Left lung (tissue), 10 donors: Measurements from ENCODE around the gene MBTPS1. TPM values are rescaled to one million over a fixed set of nuclear protein-coding genes. Genes with fewer than 3 reads are reported as not detected.

Experiments
- ATAC-seq: fragments of 200-7000 bp; cut with Tn5 transposase; one replicate; pipeline ENCODE4 v1.9.1; 2020; ENCODE audit warnings: moderate library complexity
- DNase-seq, 4 donors: peaks; one replicate each; pipeline ENCODE4 v3.0.0-alpha.2; 2013 to 2020
- H3K27ac ChIP-seq, 2 donors: fragments of 200-600 bp; sonication (generic) in 1 of 2; one replicate each; pipeline versions ENCODE4 v1.5.0 to v1.8.0; 2020 to 2021
- H3K27me3 ChIP-seq, 2 donors: fragments of 200-600 bp; sonication (generic) in 1 of 2; one replicate each; pipeline versions ENCODE4 v1.5.0 to v1.8.0; 2020 to 2021
- H3K36me3 ChIP-seq, 2 donors: fragments of 200-600 bp; sonication (generic) in 1 of 2; one replicate each; pipeline versions ENCODE4 v1.5.0 to v1.8.0; 2020 to 2021
- H3K4me1 ChIP-seq, 2 donors: fragments of 200-600 bp; one replicate each; pipeline ENCODE4 v1.8.0; 2021
- H3K4me3 ChIP-seq, 2 donors: fragments of 200-600 bp; sonication (generic) in 1 of 2; one replicate each; pipeline versions ENCODE4 v1.5.0 to v1.8.0; 2020 to 2021; ENCODE audit warnings: mild to moderate bottlenecking in 1 of 2
- H3K9me3 ChIP-seq, 2 donors: fragments of 200-600 bp; sonication (generic) in 1 of 2; one replicate each; pipeline versions ENCODE4 v1.5.0 to v1.8.0; 2020 to 2021
- CTCF ChIP-seq, 2 donors: fragments of 200-600 bp; sonication (generic) in 1 of 2; IDR thresholded peaks; one replicate each; pipeline versions ENCODE4 v1.5.0 to v1.8.0; 2021; ENCODE audit warnings: antibody characterized with exemption in 2 of 2
- intact Hi-C, 2 donors: fragments of 100-400 bp; cut with DNase I; formaldehyde crosslinking; loops; one replicate each; pipeline versions ENCODE4 v1.11.2 to v1.14.2; 2022
- polyA plus RNA-seq, 6 donors: library from polyadenylated mRNA; unstranded; fragments of 120-200 nt; gene quantifications; one replicate each; pipeline ENCODE4 v1.2.1, GENCODE V29; 2013; ENCODE audit not compliant: insufficient read length in 6 of 6
- total RNA-seq, 2 donors: library from RNA; stranded (reverse); fragmentation: NEBNext Ultra II Directional; extraction: Animal tissue kit (Norgen Biotek cat#: 25700); gene quantifications; one replicate each; pipeline ENCODE4 v1.2.1, GENCODE V29; 2021
- donor health status: DM: no; HTN: yes; CAD: no.
- donor health status: DM: no; HTN: no; CAD: no.

Gene MBTPS1
- total and polyA plus RNA-seq, 8 donors, result 86.4 to 121 (median 116) TPM

GRCh38 chr16:84093120-84093878, 23.4 kb downstream of the MBTPS1 start:
- no peak for TF ChIP-seq CTCF (IDR thresholded peaks at IDR 0.05)
- Histone ChIP-seq H3K27me3 (no peaks in the 10 kb centered on the region), H3K4me3 (no peak overlapping the region), H3K27ac (no peak overlapping the region), H3K9me3 (no peaks in the 10 kb centered on the region), H3K4me1 (peaks cover 0 to 28% of the 10 kb centered on the region in 2 donors), H3K36me3 (peaks cover 0 to 93% of the 10 kb centered on the region in 2 donors)
- intact Hi-C loops, result loop anchor here in 1 of 2 donors (10.0 kb wide), 1 partner anchor 92 kb away; the partner anchor contains the start of gene TAF1C
- ATAC-seq (no peak), DNase-seq (no peak)

GRCh38 chr16:84091460-84091859, 25.3 kb downstream of the MBTPS1 start:
- Histone ChIP-seq H3K27me3 (no peaks in the 10 kb centered on the region), H3K4me3 (no peak overlapping the region), H3K36me3 (peaks cover 0 to 95% of the 10 kb centered on the region in 2 donors), H3K4me1 (peaks cover 0 to 28% of the 10 kb centered on the region in 2 donors), H3K9me3 (no peaks in the 10 kb centered on the region), H3K27ac (no peak overlapping the region)
- ATAC-seq, result no peak
- DNase-seq, result no peak
- no peak for TF ChIP-seq CTCF (IDR thresholded peaks at IDR 0.05)
- intact Hi-C loops, result loop anchor here in 1 of 2 donors (10.0 kb wide), 1 partner anchor 93 kb away; the partner anchor contains the start of gene TAF1C

GRCh38 chr16:84090211-84090610, 26.5 kb downstream of the MBTPS1 start:
- ATAC-seq (no peak), DNase-seq (no peak)
- peaks cover 0 to 33% of the 10 kb centered on the region in 2 donors for H3K4me1 ChIP-seq
- H3K4me3 ChIP-seq, result no peak overlapping the region
- no peaks in the 10 kb centered on the region for H3K27me3 ChIP-seq
- intact Hi-C loops, result loop anchor here in 1 of 2 donors (10.0 kb wide), 1 partner anchor 95 kb away; the partner anchor contains the start of gene TAF1C
- peaks cover 0 to 94% of the 10 kb centered on the region in 2 donors for H3K36me3 ChIP-seq
- TF ChIP-seq CTCF (IDR thresholded peaks at IDR 0.05), result no peak
- no peaks in the 10 kb centered on the region for H3K9me3 ChIP-seq
- no peak overlapping the region for H3K27ac ChIP-seq

GRCh38 chr16:84088695-84089395, 27.9 kb downstream of the MBTPS1 start:
- Histone ChIP-seq H3K4me1 (peaks cover 0 to 39% of the 10 kb centered on the region in 2 donors), H3K27me3 (no peaks in the 10 kb centered on the region), H3K9me3 (no peaks in the 10 kb centered on the region), H3K4me3 (no peak overlapping the region), H3K27ac (no peak overlapping the region), H3K36me3 (peaks cover 0 to 91% of the 10 kb centered on the region in 2 donors)
- ATAC-seq (peak; percentile 24), DNase-seq (no peak)
- no peak for TF ChIP-seq CTCF (IDR thresholded peaks at IDR 0.05)
- intact Hi-C loops, result no loop called here
